SK-N-SH (cell line): ENCODE measurements around the gene FOXK1. TPM values are rescaled to one million over a fixed set of nuclear protein-coding genes. Genes with fewer than 3 reads are reported as not detected.

Experiments used
- CTCF ChIA-PET: fragments of 300-600, 350-600 bp; formaldehyde crosslinking; extraction: SDS; loops from one replicate; lab custom pipeline; 2021; lab: Yijun Ruan, JAX
- POLR2A ChIA-PET: fragments of 350-600 bp; sonication (Branson Sonifier 250); formaldehyde crosslinking; extraction: SDS; loops from one replicate; lab custom pipeline; 2020; ENCODE audit warnings: antibody characterized with exemption, inconsistent platforms; lab: Yijun Ruan, JAX
- DNase-seq: peaks from one replicate; pipeline ENCODE4 v3.0.0; 2012
- H2AFZ ChIP-seq: fragments of 200-600 bp; sonication (generic); 2 replicates; pipeline ENCODE4 v1.8.1; 2016; ENCODE audit warnings: antibody characterized with exemption, mild to moderate bottlenecking, low read depth
- H3F3A ChIP-seq: fragments of 200-600 bp; sonication (generic); replicated peaks from 2 replicates; pipeline ENCODE3; 2016; ENCODE audit warnings: antibody characterized with exemption, mild to moderate bottlenecking; ENCODE audit not compliant: insufficient read depth
- H3K27ac ChIP-seq, 2 experiments: fragments of 200-500 bp in 1 of 2; fragments of 200-600 bp in 1 of 2; sonication (Bioruptor generic) in 1 of 2; sonication (generic), shearing (Covaris generic) in 1 of 2; 2 replicates each; pipeline versions ENCODE4 v1.5.1 to v1.6.1; 2014 to 2016; ENCODE audit warnings: low read depth in 2 of 2, inconsistent platforms in 1 of 2, low read length in 1 of 2, mild to moderate bottlenecking in 1 of 2, mixed read lengths in 1 of 2
- H3K27me3 ChIP-seq: fragments of 200-600 bp; sonication (generic), shearing (Covaris generic); 2 replicates; pipeline ENCODE4 v1.6.1; 2016; ENCODE audit warnings: mixed run types; ENCODE audit not compliant: insufficient read depth
- H3K36me3 ChIP-seq, 2 experiments: fragments of 200-500 bp in 1 of 2; fragments of 200-600 bp in 1 of 2; sonication (Bioruptor generic) in 1 of 2; sonication (generic) in 1 of 2; replicated peaks in 1 of 2; 2 replicates each; pipeline versions ENCODE3 to v1.5.1; 2014 to 2016; ENCODE audit warnings: low read length in 1 of 2, mild to moderate bottlenecking in 1 of 2; ENCODE audit not compliant: insufficient read depth in 2 of 2, control insufficient read depth in 1 of 2
- H3K4me1 ChIP-seq, 2 experiments: fragments of 200-500 bp in 1 of 2; fragments of 200-600 bp in 1 of 2; sonication (Bioruptor generic) in 1 of 2; sonication (generic), shearing (Covaris generic) in 1 of 2; 2 replicates each; pipeline versions ENCODE4 v1.5.1 to v1.6.1; 2014 to 2016; ENCODE audit warnings: low read depth in 1 of 2, low read length in 1 of 2, mixed run types in 1 of 2; ENCODE audit not compliant: insufficient read depth in 2 of 2, control insufficient read depth in 1 of 2
- H3K4me2 ChIP-seq: fragments of 200-600 bp; sonication (generic), shearing (Covaris generic); 2 replicates; pipeline ENCODE4 v1.6.1; 2017; ENCODE audit warnings: mixed run types
- H3K4me3 ChIP-seq, 2 experiments: fragments of 200-500 bp in 1 of 2; fragments of 200-600 bp in 1 of 2; sonication (Bioruptor generic) in 1 of 2; sonication (generic), shearing (Covaris generic) in 1 of 2; 2 replicates each; pipeline versions ENCODE4 v1.5.1 to v1.8.1; 2014 to 2016; ENCODE audit warnings: low read depth in 2 of 2, inconsistent platforms in 1 of 2, low read length in 1 of 2, mild to moderate bottlenecking in 1 of 2, mixed read lengths in 1 of 2, moderate library complexity in 1 of 2
- H3K79me2 ChIP-seq: fragments of 200-600 bp; sonication (generic); 2 replicates; pipeline ENCODE4 v1.8.1; 2017; ENCODE audit warnings: mild to moderate bottlenecking; ENCODE audit not compliant: insufficient read depth
- H3K9ac ChIP-seq: fragments of 200-600 bp; sonication (generic); 2 replicates; pipeline ENCODE4 v1.6.1; 2017; ENCODE audit warnings: mixed run types
- H3K9me2 ChIP-seq: fragments of 200-600 bp; sonication (generic); 2 replicates; pipeline ENCODE4 v1.6.1; 2017; ENCODE audit warnings: mixed run types
- H3K9me3 ChIP-seq: fragments of 200-600 bp; sonication (generic); 2 replicates; pipeline ENCODE4 v1.6.1; 2017; ENCODE audit warnings: mixed run types, mild to moderate bottlenecking, moderate library complexity
- H4K20me1 ChIP-seq: fragments of 200-600 bp; sonication (generic); 2 replicates; pipeline ENCODE4 v1.6.1; 2017; ENCODE audit warnings: mild to moderate bottlenecking, mixed run types; ENCODE audit not compliant: insufficient read depth
- GABPA ChIP-seq: IDR thresholded peaks from 2 replicates; pipeline ENCODE4 v1.4.0; 2012; ENCODE audit warnings: low read depth, mild to moderate bottlenecking
- MEF2A ChIP-seq: IDR thresholded peaks from 2 replicates; pipeline ENCODE4 v1.4.0; 2012; ENCODE audit warnings: low read depth, borderline replicate concordance
- MXI1 ChIP-seq: IDR thresholded peaks from 2 replicates; pipeline ENCODE4 v1.6.1; 2012; ENCODE audit warnings: mild to moderate bottlenecking, low read depth, low read length, improper control_type of control experiment
- NFIC ChIP-seq: IDR thresholded peaks from 2 replicates; pipeline ENCODE4 v1.4.0; 2012; ENCODE audit warnings: borderline replicate concordance
- NRF1 ChIP-seq: IDR thresholded peaks from 2 replicates; pipeline ENCODE4 v1.6.1; 2012; ENCODE audit warnings: low read depth, mild to moderate bottlenecking, low read length
- RAD21 ChIP-seq: IDR thresholded peaks from 2 replicates; pipeline ENCODE4 v1.6.1; 2012; ENCODE audit warnings: mild to moderate bottlenecking, low read length
- RCOR1 ChIP-seq: fragments of 150-350 bp; IDR thresholded peaks from 2 replicates; pipeline ENCODE4 v1.6.1; 2017; ENCODE audit warnings: antibody characterized with exemption, low read length
- RXRA ChIP-seq: IDR thresholded peaks from 2 replicates; pipeline ENCODE4 v1.4.0; 2012; ENCODE audit warnings: low read depth, mild to moderate bottlenecking, borderline replicate concordance
- TEAD4 ChIP-seq: IDR thresholded peaks from 2 replicates; pipeline ENCODE4 v1.4.0; 2012; ENCODE audit warnings: mild to moderate bottlenecking, borderline replicate concordance; ENCODE audit not compliant: insufficient read depth
- USF1 ChIP-seq: IDR thresholded peaks from 2 replicates; pipeline ENCODE4 v1.4.0; 2012; ENCODE audit warnings: low read depth, borderline replicate concordance
- WGBS: methylation state at CpG from one replicate; pipeline ENCODE4 v1.1.6; 2017; ENCODE audit warnings: low lambda C conversion rate; 5-methylcytosine and 5-hydroxymethylcytosine counted together
- polyA plus RNA-seq, 3 experiments: library from polyadenylated mRNA; depleted of rRNA; stranded (reverse); fragments of >200 nt; gene quantifications; 2 replicates each; pipeline ENCODE4 v1.2.3, GENCODE V29; 2012
- TF ChIP-seq, protein P1 (sequence below): fragments of 200-600 bp; sonication (generic); IDR thresholded peaks from 2 replicates; pipeline ENCODE4 v1.6.1; 2017; ENCODE audit warnings: antibody characterized with exemption, mild to moderate bottlenecking, moderate library complexity
- TF ChIP-seq, protein P2 (sequence below): IDR thresholded peaks from 2 replicates; pipeline ENCODE4 v1.6.1; 2012; ENCODE audit warnings: mild to moderate bottlenecking, low read depth, low read length, moderate library complexity
- TF ChIP-seq, protein P3 (sequence below): fragments of 150-350 bp; IDR thresholded peaks from 2 replicates; pipeline ENCODE4 v1.6.1; 2016; ENCODE audit warnings: mild to moderate bottlenecking, low read depth, low read length
- TF ChIP-seq, protein P4 (sequence below): fragments of 150-350 bp; IDR thresholded peaks from 2 replicates; pipeline ENCODE4 v1.6.1; 2017; ENCODE audit warnings: antibody characterized with exemption, low read length, low read depth, borderline replicate concordance
- TF ChIP-seq, protein P5 (sequence below): IDR thresholded peaks from 2 replicates; pipeline ENCODE4 v1.4.0; 2012; ENCODE audit warnings: low read depth
- TF ChIP-seq, protein P6 (sequence below): IDR thresholded peaks from 2 replicates; pipeline ENCODE4; 2012

The FOXK1 gene
- polyA plus RNA-seq, 1 of the 3 experiments (the other 2 are of a cell fraction) = 4.7 TPM

DNA sequence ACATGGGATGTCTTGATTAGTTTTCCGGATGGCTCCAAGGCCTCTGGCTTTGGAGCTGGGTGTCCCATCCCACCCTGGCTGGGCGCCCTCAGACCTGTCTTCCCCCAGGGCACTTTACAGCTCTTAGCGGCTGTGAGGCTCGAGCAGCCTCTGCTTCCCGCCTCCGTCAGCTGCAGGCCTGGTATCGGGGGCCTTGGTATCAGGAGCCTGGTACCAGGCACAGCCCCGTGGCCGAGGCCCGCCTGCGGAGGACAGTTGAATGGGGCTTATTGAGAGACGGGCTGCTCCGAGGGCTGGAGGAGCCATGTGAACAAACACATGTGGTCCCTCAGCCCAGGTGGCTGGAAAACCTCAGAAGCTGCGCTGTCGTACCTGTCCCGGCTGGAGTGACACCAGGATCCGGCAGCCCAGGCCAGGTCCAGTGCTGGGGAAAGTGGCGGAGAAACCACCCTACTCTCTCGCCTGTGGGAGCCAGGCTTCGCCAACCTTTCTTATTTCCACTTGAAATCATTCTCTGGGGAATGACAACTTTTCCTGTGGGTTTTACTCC is 69.4 kb downstream of the FOXK1 start:
- no peak overlapping the region for H3K4me3 ChIP-seq
- no peaks in the 10 kb centered on the region for H3F3A ChIP-seq
- H3K9me2 ChIP-seq = no peaks in the 10 kb centered on the region
- H3K4me2 ChIP-seq = no peak overlapping the region
- H3K27me3 ChIP-seq = no peaks in the 10 kb centered on the region
- WGBS = 92% methylated on average over 16 of the region's 20 CpGs
- H3K79me2 ChIP-seq = peaks cover 50% of the 10 kb centered on the region
- H3K4me1 ChIP-seq = peaks cover 0 to 3% of the 10 kb centered on the region in 2 experiments; a peak in 1 of 4 replicates
- TF ChIP-seq, protein P1, sequence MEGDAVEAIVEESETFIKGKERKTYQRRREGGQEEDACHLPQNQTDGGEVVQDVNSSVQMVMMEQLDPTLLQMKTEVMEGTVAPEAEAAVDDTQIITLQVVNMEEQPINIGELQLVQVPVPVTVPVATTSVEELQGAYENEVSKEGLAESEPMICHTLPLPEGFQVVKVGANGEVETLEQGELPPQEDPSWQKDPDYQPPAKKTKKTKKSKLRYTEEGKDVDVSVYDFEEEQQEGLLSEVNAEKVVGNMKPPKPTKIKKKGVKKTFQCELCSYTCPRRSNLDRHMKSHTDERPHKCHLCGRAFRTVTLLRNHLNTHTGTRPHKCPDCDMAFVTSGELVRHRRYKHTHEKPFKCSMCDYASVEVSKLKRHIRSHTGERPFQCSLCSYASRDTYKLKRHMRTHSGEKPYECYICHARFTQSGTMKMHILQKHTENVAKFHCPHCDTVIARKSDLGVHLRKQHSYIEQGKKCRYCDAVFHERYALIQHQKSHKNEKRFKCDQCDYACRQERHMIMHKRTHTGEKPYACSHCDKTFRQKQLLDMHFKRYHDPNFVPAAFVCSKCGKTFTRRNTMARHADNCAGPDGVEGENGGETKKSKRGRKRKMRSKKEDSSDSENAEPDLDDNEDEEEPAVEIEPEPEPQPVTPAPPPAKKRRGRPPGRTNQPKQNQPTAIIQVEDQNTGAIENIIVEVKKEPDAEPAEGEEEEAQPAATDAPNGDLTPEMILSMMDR = no peak
- no peak for TF ChIP-seq RCOR1
- TF ChIP-seq USF1 = no peak
- TF ChIP-seq, protein P2, sequence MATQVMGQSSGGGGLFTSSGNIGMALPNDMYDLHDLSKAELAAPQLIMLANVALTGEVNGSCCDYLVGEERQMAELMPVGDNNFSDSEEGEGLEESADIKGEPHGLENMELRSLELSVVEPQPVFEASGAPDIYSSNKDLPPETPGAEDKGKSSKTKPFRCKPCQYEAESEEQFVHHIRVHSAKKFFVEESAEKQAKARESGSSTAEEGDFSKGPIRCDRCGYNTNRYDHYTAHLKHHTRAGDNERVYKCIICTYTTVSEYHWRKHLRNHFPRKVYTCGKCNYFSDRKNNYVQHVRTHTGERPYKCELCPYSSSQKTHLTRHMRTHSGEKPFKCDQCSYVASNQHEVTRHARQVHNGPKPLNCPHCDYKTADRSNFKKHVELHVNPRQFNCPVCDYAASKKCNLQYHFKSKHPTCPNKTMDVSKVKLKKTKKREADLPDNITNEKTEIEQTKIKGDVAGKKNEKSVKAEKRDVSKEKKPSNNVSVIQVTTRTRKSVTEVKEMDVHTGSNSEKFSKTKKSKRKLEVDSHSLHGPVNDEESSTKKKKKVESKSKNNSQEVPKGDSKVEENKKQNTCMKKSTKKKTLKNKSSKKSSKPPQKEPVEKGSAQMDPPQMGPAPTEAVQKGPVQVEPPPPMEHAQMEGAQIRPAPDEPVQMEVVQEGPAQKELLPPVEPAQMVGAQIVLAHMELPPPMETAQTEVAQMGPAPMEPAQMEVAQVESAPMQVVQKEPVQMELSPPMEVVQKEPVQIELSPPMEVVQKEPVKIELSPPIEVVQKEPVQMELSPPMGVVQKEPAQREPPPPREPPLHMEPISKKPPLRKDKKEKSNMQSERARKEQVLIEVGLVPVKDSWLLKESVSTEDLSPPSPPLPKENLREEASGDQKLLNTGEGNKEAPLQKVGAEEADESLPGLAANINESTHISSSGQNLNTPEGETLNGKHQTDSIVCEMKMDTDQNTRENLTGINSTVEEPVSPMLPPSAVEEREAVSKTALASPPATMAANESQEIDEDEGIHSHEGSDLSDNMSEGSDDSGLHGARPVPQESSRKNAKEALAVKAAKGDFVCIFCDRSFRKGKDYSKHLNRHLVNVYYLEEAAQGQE = no peak
- no peak for TF ChIP-seq NRF1
- TF ChIP-seq GABPA = no peak
- TF ChIP-seq, protein P3, sequence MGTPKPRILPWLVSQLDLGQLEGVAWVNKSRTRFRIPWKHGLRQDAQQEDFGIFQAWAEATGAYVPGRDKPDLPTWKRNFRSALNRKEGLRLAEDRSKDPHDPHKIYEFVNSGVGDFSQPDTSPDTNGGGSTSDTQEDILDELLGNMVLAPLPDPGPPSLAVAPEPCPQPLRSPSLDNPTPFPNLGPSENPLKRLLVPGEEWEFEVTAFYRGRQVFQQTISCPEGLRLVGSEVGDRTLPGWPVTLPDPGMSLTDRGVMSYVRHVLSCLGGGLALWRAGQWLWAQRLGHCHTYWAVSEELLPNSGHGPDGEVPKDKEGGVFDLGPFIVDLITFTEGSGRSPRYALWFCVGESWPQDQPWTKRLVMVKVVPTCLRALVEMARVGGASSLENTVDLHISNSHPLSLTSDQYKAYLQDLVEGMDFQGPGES = no peak
- TF ChIP-seq TEAD4 = no peak
- TF ChIP-seq, protein P4, sequence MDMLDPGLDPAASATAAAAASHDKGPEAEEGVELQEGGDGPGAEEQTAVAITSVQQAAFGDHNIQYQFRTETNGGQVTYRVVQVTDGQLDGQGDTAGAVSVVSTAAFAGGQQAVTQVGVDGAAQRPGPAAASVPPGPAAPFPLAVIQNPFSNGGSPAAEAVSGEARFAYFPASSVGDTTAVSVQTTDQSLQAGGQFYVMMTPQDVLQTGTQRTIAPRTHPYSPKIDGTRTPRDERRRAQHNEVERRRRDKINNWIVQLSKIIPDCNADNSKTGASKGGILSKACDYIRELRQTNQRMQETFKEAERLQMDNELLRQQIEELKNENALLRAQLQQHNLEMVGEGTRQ = no peak
- no peak for TF ChIP-seq NFIC
- no peak for TF ChIP-seq MEF2A
- TF ChIP-seq RAD21 = no peak
- TF ChIP-seq, protein P5, sequence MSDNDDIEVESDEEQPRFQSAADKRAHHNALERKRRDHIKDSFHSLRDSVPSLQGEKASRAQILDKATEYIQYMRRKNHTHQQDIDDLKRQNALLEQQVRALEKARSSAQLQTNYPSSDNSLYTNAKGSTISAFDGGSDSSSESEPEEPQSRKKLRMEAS = no peak
- TF ChIP-seq MXI1 = no peak
- TF ChIP-seq, protein P6, sequence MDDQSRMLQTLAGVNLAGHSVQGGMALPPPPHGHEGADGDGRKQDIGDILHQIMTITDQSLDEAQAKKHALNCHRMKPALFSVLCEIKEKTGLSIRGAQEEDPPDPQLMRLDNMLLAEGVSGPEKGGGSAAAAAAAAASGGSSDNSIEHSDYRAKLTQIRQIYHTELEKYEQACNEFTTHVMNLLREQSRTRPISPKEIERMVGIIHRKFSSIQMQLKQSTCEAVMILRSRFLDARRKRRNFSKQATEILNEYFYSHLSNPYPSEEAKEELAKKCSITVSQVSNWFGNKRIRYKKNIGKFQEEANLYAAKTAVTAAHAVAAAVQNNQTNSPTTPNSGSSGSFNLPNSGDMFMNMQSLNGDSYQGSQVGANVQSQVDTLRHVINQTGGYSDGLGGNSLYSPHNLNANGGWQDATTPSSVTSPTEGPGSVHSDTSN = no peak
- TF ChIP-seq RXRA = no peak
- peaks cover 19% of the 10 kb centered on the region for H4K20me1 ChIP-seq
- no peak overlapping the region for H3K9ac ChIP-seq
- peaks cover 27 to 32% of the 10 kb centered on the region in 2 experiments for H3K36me3 ChIP-seq
- no peaks in the 10 kb centered on the region for H3K9me3 ChIP-seq
- POLR2A ChIA-PET = no interaction called here
- no peak overlapping the region for H3K27ac ChIP-seq
- CTCF ChIA-PET = interaction anchor here (0.9 to 1.1 kb wide), 3 partner anchors 18 to 228 kb away, joined by 3 read pairs; no protein-coding TSS in a partner anchor
- DNase-seq = no peak
- H2AFZ ChIP-seq = no peak overlapping the region
